Measurements from ENCODE around the gene HSPB1.

- TF ChIP-seq REST (IDR thresholded peaks at IDR 0.05; ENCODE audit: low read depth) (no peak), TAF1 (IDR thresholded peaks at IDR 0.05; ENCODE audit: low read depth) (no peak), FOXM1 (IDR thresholded peaks at IDR 0.05; ENCODE audit: borderline replicate concordance, low read depth) (no peak), RAD21 (IDR thresholded peaks at IDR 0.05; ENCODE audit: low read depth) (no peak), NFIC (IDR thresholded peaks at IDR 0.05) (no peak), EGR1 (IDR thresholded peaks at IDR 0.05) (no peak), CEBPB (IDR thresholded peaks at IDR 0.05) (no peak), YY1 (IDR thresholded peaks at IDR 0.05; ENCODE audit: low read depth) (no peak), MAX (IDR thresholded peaks at IDR 0.05) (no peak), EP300 (IDR thresholded peaks at IDR 0.05; ENCODE audit: borderline replicate concordance) (no peak), TEAD4 (IDR thresholded peaks at IDR 0.05) (no peak), USF1 (IDR thresholded peaks at IDR 0.05) (no peak)
Observed at GRCh38 chr7:76265299-76265698, 37.2 kb upstream of the HSPB1 start.
